HepG2 (cell line): ENCODE data around the gene CBY1. TPM values are rescaled to one million over a fixed set of nuclear protein-coding genes. Genes with fewer than 3 reads are reported as not detected.

ENCODE experiments used
- ATAC-seq: fragments of 200-7000 bp; cut with Tn5 transposase; 3 replicates; pipeline ENCODE4 v1.9.1; 2020; ENCODE audit warnings: mild to moderate bottlenecking, moderate library complexity
- BruUV-seq: library from RNA; stranded (reverse); fragments of 400-500 nt; replicated peaks from 2 replicates; lab custom pipeline; 2021; lab: Mats Ljungman, UMichigan
- CTCF ChIA-PET: fragments of 300-600 bp; formaldehyde crosslinking; extraction: SDS; loops from one replicate; lab custom pipeline; 2021; ENCODE audit warnings: low total read pairs, inconsistent platforms, low intra/inter-chr PET ratio; lab: Yijun Ruan, JAX
- POLR2A ChIA-PET: fragments of 350-600 bp; sonication (Branson Sonifier 250); formaldehyde crosslinking; loops from one replicate; lab custom pipeline; 2020; ENCODE audit warnings: antibody characterized with exemption, inconsistent platforms; lab: Yijun Ruan, JAX
- DNase-seq: peaks from one replicate; pipeline ENCODE4 v3.0.0-alpha.2; 2015; ENCODE audit warnings: low spot score
- FAIRE-seq: peaks from 3 replicates; lab custom pipeline; 2011; peaks lifted over from hg19 to GRCh38; lab: Jason Lieb, UNC
- H2AFZ ChIP-seq: one replicate; pipeline ENCODE4 v1.6.1; 2011; ENCODE audit warnings: low read length, inconsistent platforms
- H3K27ac ChIP-seq: fragments of 300-600 bp; 3 replicates; pipeline ENCODE4 v1.8.0; 2011; ENCODE audit warnings: mixed run types, mild to moderate bottlenecking, mixed read lengths, low read length, inconsistent platforms; ENCODE audit not compliant: insufficient read depth; ENCODE audit errors: extremely low read length
- H3K27me3 ChIP-seq, 2 experiments: fragments of 200-600 bp in 1 of 2; 2 replicates in 1 of 2; 3 replicates in 1 of 2; pipeline versions ENCODE4 v1.6.0 to v1.8.0; 2011; ENCODE audit warnings: low read length in 2 of 2, mild to moderate bottlenecking in 2 of 2, moderate library complexity in 2 of 2, inconsistent platforms in 1 of 2; ENCODE audit not compliant: insufficient read depth in 2 of 2, control insufficient read depth in 1 of 2
- H3K36me3 ChIP-seq, 2 experiments: fragments of 200-600 bp in 1 of 2; replicated peaks in 1 of 2; 2 replicates in 1 of 2; 3 replicates in 1 of 2; pipeline versions ENCODE4 v1.5.1 to v1.8.0; 2011; ENCODE audit warnings: low read length in 2 of 2, inconsistent platforms in 1 of 2; ENCODE audit not compliant: insufficient read depth in 2 of 2, control insufficient read depth in 1 of 2
- H3K4me1 ChIP-seq: 2 replicates; pipeline ENCODE4 v1.5.1; 2012; ENCODE audit warnings: low read length, inconsistent platforms; ENCODE audit not compliant: insufficient read depth
- H3K4me2 ChIP-seq: 2 replicates; pipeline ENCODE4 v1.6.0; 2011; ENCODE audit warnings: low read depth, low read length, inconsistent platforms
- H3K4me3 ChIP-seq, 3 experiments: fragments of 200-600 bp in 1 of 3; sonication (generic), shearing (Covaris generic) in 1 of 3; replicated peaks in 1 of 3; 2 replicates each; pipeline ENCODE4 v1.5.1; 2011 to 2016; ENCODE audit warnings: low read length in 3 of 3, inconsistent platforms in 2 of 3, low read depth in 2 of 3, mild to moderate bottlenecking in 2 of 3, control low read depth in 1 of 3, mixed read lengths in 1 of 3; ENCODE audit not compliant: insufficient read depth in 1 of 3
- H3K79me2 ChIP-seq: one replicate; pipeline ENCODE4 v1.6.1; 2011; ENCODE audit warnings: low read length, inconsistent platforms; ENCODE audit not compliant: insufficient read depth
- H3K9ac ChIP-seq: 2 replicates; pipeline ENCODE4 v1.6.0; 2011; ENCODE audit warnings: mild to moderate bottlenecking, low read depth, low read length, inconsistent platforms; ENCODE audit not compliant: insufficient read depth
- H3K9me3 ChIP-seq: 2 replicates; pipeline ENCODE4 v1.5.1; 2012; ENCODE audit warnings: mild to moderate bottlenecking, low read length
- H4K20me1 ChIP-seq: 2 replicates; pipeline ENCODE4 v1.6.0; 2011; ENCODE audit warnings: inconsistent platforms, mild to moderate bottlenecking, low read length, moderate library complexity; ENCODE audit not compliant: insufficient read depth
- CEBPB ChIP-seq: IDR thresholded peaks from 2 replicates; pipeline ENCODE4 v1.6.1; 2011; ENCODE audit warnings: low read depth, low read length, improper control_type of control experiment, borderline replicate concordance
- EP300 ChIP-seq, 3 experiments: sonication (generic) in 1 of 3; formaldehyde crosslinking in 1 of 3; IDR thresholded peaks; 2 replicates each; pipeline versions ENCODE4 v1.5.1 to v1.6.1; 2011 to 2020; ENCODE audit warnings: low read depth in 2 of 3, low read length in 2 of 3, borderline replicate concordance in 1 of 3, improper control_type of control experiment in 1 of 3, mild to moderate bottlenecking in 1 of 3, missing genetic modification reagents in 1 of 3, moderate library complexity in 1 of 3
- FOXA1 ChIP-seq, 2 experiments: fragments of 450-650 bp in 1 of 2; sonication (generic) in 1 of 2; formaldehyde crosslinking in 1 of 2; IDR thresholded peaks; 2 replicates each; pipeline versions ENCODE4 v1.4.0 to v1.6.1; 2016 to 2020; ENCODE audit warnings: missing genetic modification reagents in 1 of 2
- FOXO1 ChIP-seq: sonication (generic); formaldehyde crosslinking; IDR thresholded peaks from 2 replicates; pipeline ENCODE4 v1.4.0; 2020; ENCODE audit warnings: missing genetic modification reagents
- MIXL1 ChIP-seq: IDR thresholded peaks from 2 replicates; pipeline ENCODE4 v1.6.1; 2016
- RAD51 ChIP-seq: fragments of 450-650 bp; IDR thresholded peaks from 2 replicates; pipeline ENCODE4 v1.6.1; 2016; ENCODE audit warnings: borderline replicate concordance
- REPIN1 ChIP-seq: sonication (generic); formaldehyde crosslinking; IDR thresholded peaks from 2 replicates; pipeline ENCODE4 v1.8.0; 2022; ENCODE audit warnings: missing genetic modification reagents, low read depth, mild to moderate bottlenecking, borderline replicate concordance
- RFX1 ChIP-seq: fragments of 450-650 bp; IDR thresholded peaks from 2 replicates; pipeline ENCODE4 v1.6.1; 2017
- SAFB2 ChIP-seq: sonication (generic); formaldehyde crosslinking; IDR thresholded peaks from 2 replicates; pipeline ENCODE4 v1.5.1; 2020; ENCODE audit warnings: missing genetic modification reagents, low read depth, mild to moderate bottlenecking, borderline replicate concordance
- SOX13 ChIP-seq, 3 experiments: fragments of 450-650 bp in 1 of 3; sonication (generic) in 1 of 3; formaldehyde crosslinking in 1 of 3; IDR thresholded peaks in 2 of 3; conservative IDR thresholded peaks in 1 of 3; 2 replicates each; pipeline versions ENCODE4 v1.5.0 to v1.6.1; 2016 to 2020; ENCODE audit warnings: antibody characterized with exemption in 1 of 3, mild to moderate bottlenecking in 1 of 3, missing compliant biosample characterization in 1 of 3, missing genetic modification reagents in 1 of 3, moderate library complexity in 1 of 3
- SOX6 ChIP-seq, 2 experiments: fragments of 450-650 bp in 1 of 2; sonication (generic) in 1 of 2; formaldehyde crosslinking in 1 of 2; IDR thresholded peaks; 2 replicates each; pipeline versions ENCODE4 v1.4.0 to v1.6.1; 2017 to 2020; ENCODE audit warnings: antibody characterized with exemption in 1 of 2, mild to moderate bottlenecking in 1 of 2, missing genetic modification reagents in 1 of 2
- ZFP1 ChIP-seq: IDR thresholded peaks from 2 replicates; pipeline ENCODE4 v1.6.1; 2016
- ZNF451 ChIP-seq: sonication (generic); formaldehyde crosslinking; IDR thresholded peaks from 2 replicates; pipeline ENCODE4 v1.5.0; 2020; ENCODE audit warnings: mild to moderate bottlenecking, missing genetic modification reagents
- ZNF703 ChIP-seq: sonication (generic); formaldehyde crosslinking; IDR thresholded peaks from 2 replicates; pipeline ENCODE4 v1.5.1; 2020; ENCODE audit warnings: missing genetic modification reagents, mild to moderate bottlenecking, moderate library complexity, borderline replicate concordance
- ZNF790 ChIP-seq: sonication (generic); formaldehyde crosslinking; IDR thresholded peaks from 2 replicates; pipeline ENCODE4 v1.8.0; 2022; ENCODE audit warnings: missing genetic modification reagents, mild to moderate bottlenecking, borderline replicate concordance
- ZNF883 ChIP-seq: sonication (generic); formaldehyde crosslinking; IDR thresholded peaks from 2 replicates; pipeline ENCODE4 v1.5.1; 2020; ENCODE audit warnings: mild to moderate bottlenecking, missing genetic modification reagents; ENCODE audit errors: not compliant biosample characterization
- ZSCAN30 ChIP-seq: sonication (generic); formaldehyde crosslinking; IDR thresholded peaks from 2 replicates; pipeline ENCODE4 v1.5.0; 2020; ENCODE audit warnings: mild to moderate bottlenecking, missing genetic modification reagents
- WGBS: methylation state at CpG from one replicate; pipeline ENCODE4 v1.1.6; 2017; ENCODE audit warnings: low lambda C conversion rate; 5-methylcytosine and 5-hydroxymethylcytosine counted together
- in situ Hi-C: cut with HindIII; loops from 2 replicates; pipeline ENCODE4 v1.10.0; 2017; ENCODE audit warnings: low pct_unique_long_range_greater_than_20kb; ENCODE audit not compliant: extremely low pct_ligation_motif_present
- intact Hi-C: fragments of 100-400 bp; cut with micrococcal nuclease; formaldehyde crosslinking; loops from one replicate; pipeline ENCODE4 v1.10.0; 2022; ENCODE audit not compliant: unreplicated experiment
- polyA plus RNA-seq, 8 experiments: library from polyadenylated mRNA; depleted of rRNA in 3 of 8; stranded (reverse) in 7 of 8; unstranded in 1 of 8; fragments of >200 nt; fragmentation: Illumina TruSeq in 4 of 8; extraction: Trizol in 4 of 8; gene quantifications; 2 replicates each; pipeline versions ENCODE4 v1.2.1 to v1.2.3, GENCODE V29; 2011 to 2016; ENCODE audit warnings: low read depth in 4 of 8, missing spikeins in 1 of 8, mixed read lengths in 1 of 8; ENCODE audit not compliant: insufficient read depth in 1 of 8
- total RNA-seq, 5 experiments: library from RNA; depleted of rRNA; stranded (reverse); fragments of >200 nt; fragmentation: Illumina TruSeq; extraction: Trizol; gene quantifications; 2 replicates each; pipeline ENCODE4 v1.2.3, GENCODE V29; 2016; ENCODE audit warnings: low read depth in 1 of 5
- TF ChIP-seq, protein P1 (sequence below): IDR thresholded peaks from 2 replicates; pipeline ENCODE4 v1.6.1; 2016; ENCODE audit warnings: mild to moderate bottlenecking
- TF ChIP-seq, protein P2 (sequence below): sonication (generic); formaldehyde crosslinking; IDR thresholded peaks from 2 replicates; pipeline ENCODE4 v1.5.0; 2020; ENCODE audit warnings: missing genetic modification reagents

The CBY1 gene
- total and polyA plus RNA-seq, 2 of the 13 experiments (the other 11 are each of a cell fraction or from before 2014, with no cell fraction given): 19.7 to 20.3 TPM

DNA sequence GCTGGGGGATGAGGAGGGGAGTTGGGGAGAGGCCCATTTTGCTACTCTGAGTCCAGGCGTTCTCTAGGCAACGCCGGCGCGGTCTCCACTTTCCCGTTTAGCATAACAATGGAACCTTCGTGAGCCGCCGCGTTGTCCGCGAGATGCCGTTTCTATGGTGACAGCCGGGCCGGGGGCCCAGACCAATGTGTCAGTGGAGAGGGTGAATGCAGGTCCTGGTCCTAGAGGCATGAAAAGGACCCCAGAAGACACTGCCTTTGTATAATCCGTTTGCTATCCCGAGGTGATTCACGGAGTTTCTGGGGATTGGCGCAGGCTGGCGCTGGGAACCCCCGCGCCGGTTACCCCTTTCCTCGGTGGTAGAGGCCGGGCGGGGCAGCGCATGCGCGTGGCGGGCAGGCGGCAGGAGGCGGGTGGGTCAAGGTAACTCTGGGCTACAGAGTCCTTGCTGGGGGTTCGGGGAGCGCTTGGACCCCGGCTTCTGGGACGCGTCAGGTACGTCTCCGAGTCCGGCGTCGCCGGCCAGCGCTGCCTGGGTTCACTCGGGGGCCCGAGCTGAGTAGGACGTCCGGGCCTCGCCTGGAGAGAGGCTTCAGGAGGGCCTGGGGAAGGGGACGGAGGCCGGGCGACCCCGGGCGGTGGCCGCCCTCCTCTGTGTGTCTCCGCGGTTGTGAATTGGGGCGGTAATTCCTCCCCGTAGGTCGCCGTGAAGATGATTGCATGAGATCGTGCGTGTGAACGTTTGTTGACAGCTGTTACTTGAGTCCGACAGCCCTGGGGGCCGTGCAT lies at the start of gene CBY1, which contains the start of gene FAM227A (continued):
- TF ChIP-seq SOX13 (IDR thresholded peaks at IDR 0.05) (0 out of 2 replicates have a peak, but pooled peaks have one; percentile 30), SOX13 (CRISPR knock-in tag; conservative IDR thresholded peaks at IDR 0.05 in 1 of 2, IDR thresholded peaks at IDR 0.05 in 1 of 2) (peak in 1 of 2 experiments; percentile 91; a peak in 2 of 4 replicates), ZNF451 (no peak), RFX1 (peak; percentile 90)

DNA sequence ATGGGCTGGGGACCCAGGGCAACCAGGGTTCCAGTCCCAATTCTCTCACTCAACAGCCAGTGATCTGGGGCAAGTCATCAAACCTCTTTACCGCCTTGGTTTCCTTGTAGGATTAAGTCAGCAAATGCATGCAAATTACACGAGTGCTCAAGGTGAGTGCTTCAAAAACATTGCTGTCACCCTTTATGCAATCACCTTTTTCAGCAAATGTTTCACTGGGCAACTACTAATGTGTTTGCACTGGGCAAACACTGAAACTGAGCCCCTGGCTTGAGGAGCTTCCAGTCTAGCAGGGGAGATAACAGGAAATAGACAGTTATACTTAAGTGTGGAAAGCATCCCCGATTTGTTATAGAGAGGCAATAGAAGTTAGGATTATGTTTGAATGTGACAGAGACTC lies 48.8 kb upstream of the CBY1 start:
- peak; percentile 76 for ATAC-seq
- POLR2A ChIA-PET: no interaction called here
- peak overlapping the region; percentile 9; the same call in 1 of the 2 replicates for H3K4me2 ChIP-seq
- FAIRE-seq: peak; percentile 47
- 27% methylated on average over 3 of the region's 3 CpGs for WGBS
- H3K4me3 ChIP-seq: no peak overlapping the region
- CTCF ChIA-PET: no interaction called here
- H3K9ac ChIP-seq: no peak overlapping the region
- no peaks in the 10 kb centered on the region for H4K20me1 ChIP-seq
- peak; percentile 56 for DNase-seq
- H3K9me3 ChIP-seq: no peaks in the 10 kb centered on the region
- no peaks in the 10 kb centered on the region for H3K79me2 ChIP-seq
- no peaks in the 10 kb centered on the region for H3K36me3 ChIP-seq
- no peaks in the 10 kb centered on the region for H3K27me3 ChIP-seq
- H3K27ac ChIP-seq: no peak overlapping the region
- H2AFZ ChIP-seq: no peak overlapping the region
- peaks cover 11% of the 10 kb centered on the region for H3K4me1 ChIP-seq
- in situ Hi-C loops: no loop called here
- intact Hi-C loops: no loop called here
- no TSS peak for BruUV-seq
- TF ChIP-seq SOX6 (IDR thresholded peaks at IDR 0.05): no peak
- peak; percentile 18; the same call in 1 of the 2 replicates for TF ChIP-seq SOX6 (CRISPR knock-in tag; IDR thresholded peaks at IDR 0.05)
- no peak for TF ChIP-seq SAFB2
- TF ChIP-seq ZNF883 (CRISPR knock-in tag): no peak
- no peak for TF ChIP-seq RAD51
- no peak for TF ChIP-seq ZSCAN30 (CRISPR knock-in tag)
- TF ChIP-seq, protein P1, sequence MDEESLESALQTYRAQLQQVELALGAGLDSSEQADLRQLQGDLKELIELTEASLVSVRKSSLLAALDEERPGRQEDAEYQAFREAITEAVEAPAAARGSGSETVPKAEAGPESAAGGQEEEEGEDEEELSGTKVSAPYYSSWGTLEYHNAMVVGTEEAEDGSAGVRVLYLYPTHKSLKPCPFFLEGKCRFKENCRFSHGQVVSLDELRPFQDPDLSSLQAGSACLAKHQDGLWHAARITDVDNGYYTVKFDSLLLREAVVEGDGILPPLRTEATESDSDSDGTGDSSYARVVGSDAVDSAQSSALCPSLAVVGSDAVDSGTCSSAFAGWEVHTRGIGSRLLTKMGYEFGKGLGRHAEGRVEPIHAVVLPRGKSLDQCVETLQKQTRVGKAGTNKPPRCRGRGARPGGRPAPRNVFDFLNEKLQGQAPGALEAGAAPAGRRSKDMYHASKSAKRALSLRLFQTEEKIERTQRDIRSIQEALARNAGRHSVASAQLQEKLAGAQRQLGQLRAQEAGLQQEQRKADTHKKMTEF (CRISPR knock-in tag): peak; percentile 39; the same call in 1 of the 2 replicates
- TF ChIP-seq EP300 (IDR thresholded peaks at IDR 0.05; ENCODE audit: low read depth in 2 of 2, low read length in 2 of 2): no peak
- no peak for TF ChIP-seq EP300 (CRISPR knock-in tag; IDR thresholded peaks at IDR 0.05; ENCODE audit: borderline replicate concordance)
- no peak for TF ChIP-seq ZNF790 (CRISPR knock-in tag)
- TF ChIP-seq ZFP1: no peak
- TF ChIP-seq FOXO1: no peak
- 0 out of 2 replicates have a peak, but pooled peaks have one; percentile 29 for TF ChIP-seq MIXL1 (CRISPR knock-in tag)
- TF ChIP-seq, protein P2, sequence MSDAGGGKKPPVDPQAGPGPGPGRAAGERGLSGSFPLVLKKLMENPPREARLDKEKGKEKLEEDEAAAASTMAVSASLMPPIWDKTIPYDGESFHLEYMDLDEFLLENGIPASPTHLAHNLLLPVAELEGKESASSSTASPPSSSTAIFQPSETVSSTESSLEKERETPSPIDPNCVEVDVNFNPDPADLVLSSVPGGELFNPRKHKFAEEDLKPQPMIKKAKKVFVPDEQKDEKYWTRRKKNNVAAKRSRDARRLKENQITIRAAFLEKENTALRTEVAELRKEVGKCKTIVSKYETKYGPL (CRISPR knock-in tag): peak; percentile 55; the same call in 1 of the 2 replicates
- no peak for TF ChIP-seq REPIN1 (CRISPR knock-in tag)
- no peak for TF ChIP-seq FOXA1 (IDR thresholded peaks at IDR 0.05)
- 0 out of 2 replicates have a peak, but pooled peaks have one; percentile 50 for TF ChIP-seq FOXA1 (CRISPR knock-in tag; IDR thresholded peaks at IDR 0.05)
- TF ChIP-seq ZNF703: no peak
- TF ChIP-seq CEBPB: peak; percentile 19; the same call in 1 of the 2 replicates
